ENCODE measurements around the gene C1GALT1. TPM values are rescaled to one million over a fixed set of nuclear protein-coding genes. Genes with fewer than 3 reads are reported as not detected.
A peak's percentile ranks its signal among the peaks of the same experiment; 100 is the strongest.

Gene C1GALT1
- total RNA-seq, 1 experiment from 2014 or later = 106 TPM

GRCh38 chr7:7183061-7183837 lies 905 bp downstream of the C1GALT1 start (continued):
- TF ChIP-seq E2F5 (CRISPR knock-in tag; IDR thresholded peaks at IDR 0.05) (peak; percentile 44; the same call in 1 of the 2 replicates), ESRRA (CRISPR knock-in tag; IDR thresholded peaks at IDR 0.05; ENCODE audit: borderline replicate concordance) (no peak), RORB (CRISPR knock-in tag; IDR thresholded peaks at IDR 0.05) (no peak), SMAD3 (CRISPR knock-in tag; IDR thresholded peaks at IDR 0.05; ENCODE audit: borderline replicate concordance) (no peak), ZMAT4 (CRISPR knock-in tag; IDR thresholded peaks at IDR 0.05) (no peak)

GRCh38 chr7:7183838-7184463 lies 1.6 kb downstream of the C1GALT1 start:
- ChIA-PET POLR2A (interaction anchor here (0.7 to 2.4 kb wide), 4 partner anchors 24 to 84 kb away, joined by 3 to 21 read pairs (median 4); no protein-coding TSS in a partner anchor), CTCF (interaction anchor here (2.9 kb wide), 1 partner anchor 27 kb away, joined by 17 read pairs; no protein-coding TSS in a partner anchor)
- ATAC-seq (no peak), DNase-seq (ENCODE audit: low spot score) (no peak)
- H3K27ac Mint-ChIP-seq = no peak overlapping the region
- TF ChIP-seq KAT7 (CRISPR knock-in tag; IDR thresholded peaks at IDR 0.05; ENCODE audit: borderline replicate concordance) = no peak
- TF ChIP-seq CDX4 (CRISPR knock-in tag; IDR thresholded peaks at IDR 0.05; ENCODE audit: borderline replicate concordance) = no peak
- no peak for TF ChIP-seq USF2 (CRISPR knock-in tag; IDR thresholded peaks at IDR 0.05)
- TF ChIP-seq ATF1 (CRISPR knock-in tag; IDR thresholded peaks at IDR 0.05) = no peak
- H3K9me3 Mint-ChIP-seq = no peaks in the 10 kb centered on the region
- peaks cover 20% of the 10 kb centered on the region for H3K4me1 Mint-ChIP-seq
- no peaks in the 10 kb centered on the region for H3K27me3 Mint-ChIP-seq (ENCODE audit: low read depth)
- peaks cover 6% of the 10 kb centered on the region for H3K36me3 Mint-ChIP-seq
- peak overlapping the region; percentile 79 for H3K4me3 Mint-ChIP-seq

GRCh38 chr7:7185371-7185989 lies 3.1 kb downstream of the C1GALT1 start:
- Mint-ChIP-seq H3K4me1 (peaks cover 24% of the 10 kb centered on the region), H3K4me3 (peak overlapping the region; percentile 79), H3K27ac (peak overlapping the region; percentile 93), H3K36me3 (peaks cover 9% of the 10 kb centered on the region), H3K9me3 (no peaks in the 10 kb centered on the region), H3K27me3 (ENCODE audit: low read depth) (no peaks in the 10 kb centered on the region)
- ATAC-seq = no peak
- no peak for DNase-seq (ENCODE audit: low spot score)
- TF ChIP-seq CTCF (IDR thresholded peaks at IDR 0.05) (no peak), ELF4 (CRISPR knock-in tag; IDR thresholded peaks at IDR 0.05; ENCODE audit: low read depth) (no peak), SP1 (CRISPR knock-in tag; conservative IDR thresholded peaks at IDR 0.05) (no peak), NFYB (CRISPR knock-in tag; conservative IDR thresholded peaks at IDR 0.05; ENCODE audit: low read depth) (no peak)
- ChIA-PET CTCF (no interaction called here), POLR2A (no interaction called here)

All from WTC11 (cell line).